Posterior vena cava (tissue), 2 donors: ENCODE measurements around the gene GABBR2. TPM values are rescaled to one million over a fixed set of nuclear protein-coding genes. Genes with fewer than 3 reads are reported as not detected.
"Not testable (repeated sequence)": the region's sequence is repeated elsewhere in the genome, so short reads cannot be mapped to it uniquely, and the experiment has no call there.

ENCODE experiments used
- DNase-seq: peaks from one replicate; pipeline ENCODE4 v3.0.0-alpha.2; 2020; ENCODE audit warnings: low spot score
- intact Hi-C, 2 donors: fragments of 100-400 bp; cut with DNase I; formaldehyde crosslinking; loops; one replicate each; pipeline versions ENCODE4 v1.14.1 to v1.14.2; 2022 to 2023
- total RNA-seq, 2 donors: library from RNA; stranded (reverse); fragmentation: NEBNext Ultra II Directional; extraction: Animal tissue kit (Norgen Biotek cat#: 25700); gene quantifications; one replicate each; pipeline ENCODE4 v1.2.1, GENCODE V29; 2021
- donor health status: DM: yes; HTN: yes; CAD: no.
- donor health status: DM: yes; HTN: yes; CAD: no.

The GABBR2 gene
- total RNA-seq, 2 donors from 2014 or later: not detected

DNA sequence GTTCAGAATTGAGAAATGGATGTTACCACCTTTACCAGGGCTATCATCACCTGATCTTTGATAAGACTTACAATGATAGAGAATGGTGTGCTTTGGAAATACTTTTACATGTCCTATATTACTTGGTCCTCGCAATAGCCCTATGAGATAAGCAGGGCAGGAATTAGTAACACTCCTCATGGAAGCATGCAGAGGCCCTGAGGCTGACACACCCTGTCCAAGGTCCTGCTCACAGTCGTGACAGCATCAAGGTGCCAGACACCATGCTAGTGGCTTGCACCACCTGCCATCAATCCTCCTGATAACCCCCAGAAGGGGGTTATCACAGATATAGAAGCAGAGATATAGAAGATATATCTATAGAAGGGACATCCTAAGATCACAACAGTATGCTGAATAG lies 236.5 kb downstream of the GABBR2 start:
- intact Hi-C loops: no loop called here
- DNase-seq: no peak

DNA sequence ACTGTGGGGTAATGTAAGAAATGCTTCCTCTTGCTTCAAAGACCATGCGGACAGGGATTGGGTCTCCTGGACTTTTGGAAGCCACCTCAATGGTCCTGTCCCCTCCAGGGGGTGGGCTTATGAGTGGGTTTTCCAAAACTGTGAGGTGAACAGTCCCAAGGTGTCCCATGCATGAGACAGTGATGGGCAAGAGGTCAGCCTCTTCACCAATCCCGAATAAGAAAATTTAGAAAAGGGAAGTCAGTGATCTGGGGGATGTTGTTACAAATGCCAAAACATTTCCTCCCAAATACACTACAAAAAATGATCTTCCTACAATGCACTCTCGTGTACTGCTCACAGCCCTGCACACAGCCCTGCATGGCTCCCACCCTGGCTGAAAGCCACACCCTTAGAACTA lies 237.6 kb downstream of the GABBR2 start:
- DNase-seq: no peak
- intact Hi-C loops: no loop called here

DNA sequence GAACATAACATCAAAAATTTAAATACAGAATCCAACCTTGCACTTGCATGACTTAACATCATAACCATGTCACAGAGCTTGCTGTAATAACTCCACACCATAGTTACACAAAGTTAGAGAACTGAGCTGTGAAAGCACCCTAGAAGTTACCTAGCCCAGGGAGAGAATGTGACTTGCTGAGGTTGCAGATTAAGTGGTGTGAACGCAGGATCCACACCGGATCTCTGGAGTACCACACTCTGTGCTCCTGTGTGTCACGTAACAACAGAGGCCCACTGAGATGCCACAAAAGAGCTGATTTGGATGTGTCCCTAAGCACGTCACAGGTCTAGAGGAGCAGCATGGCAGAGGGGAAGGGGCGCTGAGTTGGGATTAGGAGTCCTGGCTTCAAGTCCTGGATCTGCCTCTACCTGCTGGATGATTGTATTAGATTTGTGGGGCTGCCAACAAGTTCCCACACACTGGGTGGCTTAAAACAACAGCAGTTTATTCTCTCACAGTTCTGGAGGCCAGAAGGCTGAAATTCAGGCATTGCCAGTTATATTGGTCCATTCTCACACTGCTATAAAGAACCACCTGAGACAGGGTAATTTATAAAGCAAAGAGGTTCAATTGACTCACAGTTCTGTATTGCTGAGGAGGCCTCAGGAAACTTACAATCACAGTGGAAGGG lies 240.0 kb downstream of the GABBR2 start:
- no peak for DNase-seq
- intact Hi-C loops: no loop called here

DNA sequence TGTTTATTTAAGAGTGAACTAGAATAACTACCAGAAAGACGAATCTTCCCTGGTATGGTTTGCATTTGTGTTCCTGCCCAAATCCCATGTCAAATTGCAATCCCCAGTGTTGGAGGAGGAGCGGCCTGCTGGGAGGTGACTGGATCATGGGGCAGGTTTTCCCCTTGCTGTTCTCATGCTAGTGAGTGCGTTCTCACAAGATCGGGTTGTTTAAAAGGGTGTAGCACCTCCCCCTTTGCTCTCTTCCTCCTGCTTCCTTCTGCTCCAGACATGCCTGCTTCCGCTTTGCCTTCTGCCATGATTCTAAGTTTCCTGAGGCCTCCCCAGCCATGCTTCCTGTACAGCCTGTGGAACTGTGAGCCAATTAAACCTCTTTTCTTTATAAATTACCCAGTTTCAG lies 242.9 kb downstream of the GABBR2 start:
- no peak for DNase-seq
- intact Hi-C loops: no loop called here

DNA sequence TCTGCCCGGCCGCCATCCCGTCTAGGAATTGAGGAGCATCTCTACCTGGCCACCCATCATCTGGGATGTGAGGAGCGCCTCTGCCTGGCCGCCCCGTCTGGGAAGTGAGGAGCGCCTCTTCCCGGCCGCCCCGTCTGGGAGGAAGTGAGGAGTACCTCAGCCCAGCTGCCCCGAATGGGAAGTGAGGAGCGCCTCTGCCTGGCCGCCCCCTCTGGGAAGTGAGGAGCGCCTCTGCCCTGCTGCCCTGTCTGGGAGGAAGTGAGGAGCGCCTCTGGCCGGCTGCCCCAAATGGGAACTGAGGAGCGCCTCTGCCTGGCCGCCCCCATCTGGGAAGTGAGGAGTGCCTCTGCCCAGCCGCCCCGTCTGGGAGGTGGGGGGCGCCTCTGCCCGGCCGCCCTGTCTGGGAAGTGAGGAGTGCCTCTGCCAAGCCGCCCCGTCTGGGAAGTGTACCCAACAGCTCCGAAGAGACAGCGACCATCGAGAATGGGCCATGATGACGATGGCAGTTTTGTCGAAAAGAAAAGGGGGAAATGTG lies 244.5 kb downstream of the GABBR2 start:
- DNase-seq, intact Hi-C loops: not testable (repeated sequence)

DNA sequence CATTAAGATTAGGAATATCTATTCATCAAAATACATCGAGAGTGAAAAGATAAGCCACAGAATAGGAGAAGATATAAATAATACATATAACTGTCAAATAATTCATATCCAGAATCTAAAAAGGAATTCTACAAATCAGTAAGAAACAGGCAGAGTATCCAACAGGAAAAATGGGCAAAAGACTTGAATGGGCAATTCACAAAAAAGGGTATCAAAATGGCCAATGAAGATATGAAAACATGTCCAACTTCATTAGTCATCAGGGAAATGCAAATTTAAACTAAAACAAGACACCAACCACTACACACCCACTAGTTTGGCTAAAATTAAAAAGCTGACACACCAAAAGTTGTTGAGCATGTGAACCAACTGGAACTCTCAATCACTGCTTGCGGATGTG lies 246.4 kb downstream of the GABBR2 start:
- DNase-seq: no peak
- intact Hi-C loops: no loop called here

DNA sequence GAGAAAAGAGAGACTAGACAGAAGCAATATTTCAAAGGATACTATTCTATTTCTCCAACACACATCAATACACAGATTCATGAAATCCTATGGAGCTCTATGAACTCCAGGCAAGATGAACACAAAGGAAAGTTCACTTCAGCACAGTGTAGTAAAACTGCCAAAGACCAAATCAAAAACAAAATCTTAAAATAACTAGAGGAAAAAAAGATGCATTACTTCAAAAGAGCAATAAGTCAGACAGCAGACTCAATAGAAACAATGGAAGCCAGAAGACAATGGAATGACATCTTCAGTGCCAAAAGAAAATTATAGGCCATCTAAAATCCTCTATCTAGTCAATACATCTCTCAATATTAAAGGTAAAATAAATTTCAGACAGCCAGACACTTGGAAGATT lies 248.0 kb downstream of the GABBR2 start:
- intact Hi-C loops: no loop called here
- no peak for DNase-seq

DNA sequence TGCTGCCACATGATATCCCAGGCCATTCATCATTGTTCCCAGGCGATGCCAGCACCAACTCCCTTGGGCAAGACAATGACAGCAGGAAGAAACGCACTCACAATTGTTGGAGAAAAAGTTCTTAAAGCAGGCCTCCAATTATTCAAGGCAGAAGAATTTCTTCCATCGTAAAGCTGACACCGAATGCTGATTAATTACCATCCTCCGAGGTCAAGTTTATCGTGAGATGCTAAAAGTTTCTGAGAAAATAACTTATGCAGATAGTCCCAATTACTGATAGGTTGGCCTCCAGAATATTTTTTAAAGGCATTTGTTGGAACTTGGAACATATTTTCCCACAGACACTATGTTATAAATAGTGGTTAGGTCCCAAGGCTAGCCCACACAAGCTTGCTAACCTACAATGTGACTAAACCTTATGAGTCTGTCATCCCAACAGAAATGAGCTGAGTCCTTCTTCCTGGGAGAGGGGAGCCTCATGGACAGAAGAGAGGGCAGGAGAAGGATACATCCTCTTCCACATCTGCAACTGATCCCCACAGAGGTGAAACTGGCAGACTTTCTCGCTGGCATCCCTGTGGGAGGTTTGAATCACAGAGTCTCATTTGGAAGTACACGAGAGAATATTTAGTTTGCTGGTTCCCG lies 250.9 kb downstream of the GABBR2 start:
- DNase-seq: no peak
- intact Hi-C loops: no loop called here

DNA sequence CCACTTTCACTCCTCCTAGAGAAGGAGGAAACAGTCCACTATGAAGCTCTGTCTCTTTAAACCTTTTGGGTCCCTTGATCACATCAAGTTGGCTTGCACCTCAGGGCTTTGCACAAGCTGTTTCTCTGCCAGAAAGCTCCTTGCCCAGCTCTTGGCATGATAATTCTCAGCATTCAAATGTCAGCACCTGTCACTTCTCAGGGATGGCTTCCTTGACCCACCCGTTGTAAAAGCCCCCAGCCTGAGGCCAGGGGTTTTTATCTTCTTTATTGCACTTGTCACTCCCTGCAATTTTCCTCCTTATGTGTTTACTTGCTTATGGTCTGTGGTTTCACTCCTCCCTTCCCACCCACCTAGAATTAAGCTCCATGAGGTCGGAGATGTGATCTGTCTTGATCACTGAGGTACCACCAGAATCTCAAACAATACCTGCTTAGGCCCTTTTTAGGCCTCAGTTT lies 252.6 kb downstream of the GABBR2 start:
- intact Hi-C loops: no loop called here
- no peak for DNase-seq

DNA sequence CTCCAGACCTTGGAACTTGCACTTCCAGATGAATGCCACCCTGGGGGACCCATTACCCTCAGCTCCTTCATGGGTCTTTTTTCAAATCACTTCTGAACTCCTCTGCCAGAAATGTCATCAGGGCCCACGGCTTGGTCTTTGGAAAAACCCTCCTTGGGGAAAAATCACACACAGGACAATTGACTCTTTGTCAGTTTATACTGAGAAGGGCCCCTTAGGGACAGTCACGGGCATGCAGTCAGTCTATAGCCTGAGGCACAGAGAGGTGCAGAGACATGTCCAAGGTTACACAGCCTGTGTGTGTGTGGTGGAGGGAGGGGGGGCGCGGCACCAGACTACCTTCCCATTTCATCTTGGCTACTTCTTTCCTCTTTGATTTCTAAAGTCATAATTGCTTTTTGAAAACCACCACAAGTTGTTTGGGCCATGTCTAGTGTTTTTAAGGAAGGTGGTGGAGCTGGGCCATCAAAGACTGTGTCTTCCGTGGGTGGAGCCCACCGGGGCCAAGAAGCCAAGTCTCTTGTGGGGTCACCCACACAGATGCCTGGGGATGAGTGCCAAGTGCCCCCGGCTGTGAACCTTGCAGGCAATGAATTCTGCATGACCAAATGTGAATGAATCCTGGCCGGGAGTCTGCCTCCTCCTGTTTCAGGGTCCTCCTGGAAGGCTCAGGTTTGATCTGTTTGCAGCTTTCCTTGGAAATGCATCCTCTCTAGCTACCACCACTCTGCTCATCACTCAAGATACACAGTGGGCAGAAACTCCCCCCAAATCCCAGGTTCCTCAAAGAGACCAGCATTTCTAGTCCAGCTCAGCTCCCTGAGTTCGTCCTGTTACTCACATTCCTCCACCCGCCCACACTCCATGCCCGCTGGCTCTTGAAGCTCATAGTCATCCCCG lies 253.2 kb downstream of the GABBR2 start:
- DNase-seq: no peak
- intact Hi-C loops: no loop called here

DNA sequence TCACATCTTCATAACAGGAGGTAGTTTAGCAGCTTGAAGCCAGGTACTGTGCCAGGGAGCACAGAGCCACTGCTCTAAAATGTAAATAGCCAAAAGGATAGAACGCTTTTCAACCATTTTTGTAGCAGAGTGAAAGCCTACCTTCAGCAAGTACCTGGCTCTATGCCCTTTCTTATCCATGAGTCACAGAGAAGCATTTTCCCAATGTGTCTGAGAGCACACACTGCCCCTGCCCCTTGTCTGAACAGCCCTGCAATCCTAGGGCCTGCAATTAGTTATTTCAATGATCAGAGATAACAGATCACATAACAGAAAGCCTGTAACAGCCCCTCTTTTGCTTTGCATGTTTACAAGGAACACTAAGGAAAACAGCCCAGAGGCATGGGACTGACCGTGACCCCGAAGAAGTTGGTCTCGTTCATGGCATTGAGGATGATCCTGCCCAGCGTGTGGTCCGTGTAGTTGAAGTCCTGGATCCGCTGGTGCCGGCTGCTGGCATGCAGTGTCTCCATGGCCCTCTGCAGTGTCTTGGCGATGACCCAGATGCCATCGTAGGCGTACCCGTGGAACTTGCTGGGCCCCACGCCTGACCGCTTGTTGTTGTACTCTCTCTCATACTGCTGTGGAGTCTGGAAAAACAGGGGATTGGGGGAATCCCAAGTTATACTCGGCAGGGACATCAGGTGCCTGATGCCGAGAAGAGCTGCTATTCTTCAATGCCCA lies 255.0 kb downstream of the GABBR2 start:
- DNase-seq: no peak
- intact Hi-C loops: no loop called here

DNA sequence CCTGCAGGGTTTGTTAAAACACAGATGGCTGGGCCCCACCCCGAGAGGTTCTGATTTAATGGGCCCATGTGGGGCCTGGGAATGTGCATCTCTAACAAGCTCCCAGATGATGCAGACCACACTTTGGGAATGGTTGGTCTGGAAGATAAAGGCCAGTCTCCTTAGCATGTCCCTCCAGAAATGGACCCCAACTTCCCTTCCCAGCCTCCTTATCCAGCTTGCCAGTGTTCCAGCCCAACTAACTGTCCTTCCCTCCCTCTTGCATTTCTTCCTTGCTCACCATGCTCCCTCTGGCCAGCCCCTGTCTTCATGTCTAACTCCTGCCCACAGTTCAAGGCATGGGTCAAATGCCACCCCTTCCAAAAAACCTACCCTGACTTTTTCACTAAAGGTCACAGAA lies 257.2 kb downstream of the GABBR2 start:
- intact Hi-C loops: no loop called here
- no peak for DNase-seq

DNA sequence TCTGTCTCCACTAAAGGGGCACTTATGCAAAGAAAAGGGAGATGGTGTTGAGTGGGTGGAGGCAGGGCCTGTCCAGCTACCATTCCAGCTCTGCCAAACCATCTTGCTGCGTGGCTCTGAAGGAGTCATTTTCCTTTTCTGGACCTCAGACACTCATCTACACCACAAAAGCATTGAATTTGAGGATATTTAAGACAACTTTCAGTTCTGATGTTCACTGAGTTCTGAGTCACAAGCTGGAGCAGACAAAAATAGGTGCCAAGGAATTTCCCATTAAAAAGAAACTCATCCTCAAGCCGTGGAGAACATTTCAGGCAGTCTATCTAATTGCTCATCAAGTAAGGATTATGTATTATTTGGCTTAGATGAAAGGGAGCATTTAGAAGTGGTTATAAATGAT lies 258.2 kb downstream of the GABBR2 start:
- intact Hi-C loops: no loop called here
- DNase-seq: no peak

DNA sequence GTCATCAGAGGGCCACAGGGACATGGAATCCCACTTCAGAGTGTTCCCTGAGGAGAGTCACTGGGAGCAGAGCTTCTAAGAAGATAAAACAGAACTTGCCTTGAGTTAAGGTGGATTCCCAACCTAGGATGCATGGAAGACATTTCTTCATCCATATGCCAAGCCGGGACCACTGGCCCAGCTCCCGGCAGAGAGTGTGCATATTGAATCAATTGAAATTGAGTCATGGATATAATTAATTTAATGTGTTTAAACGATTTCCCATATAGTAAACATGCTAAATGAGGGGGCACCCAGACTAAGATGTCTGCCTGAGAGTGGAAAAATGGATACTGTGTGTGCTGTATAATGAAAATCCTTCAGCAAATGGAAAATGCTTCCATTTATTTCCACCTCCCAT lies 258.9 kb downstream of the GABBR2 start:
- intact Hi-C loops: no loop called here
- no peak for DNase-seq

DNA sequence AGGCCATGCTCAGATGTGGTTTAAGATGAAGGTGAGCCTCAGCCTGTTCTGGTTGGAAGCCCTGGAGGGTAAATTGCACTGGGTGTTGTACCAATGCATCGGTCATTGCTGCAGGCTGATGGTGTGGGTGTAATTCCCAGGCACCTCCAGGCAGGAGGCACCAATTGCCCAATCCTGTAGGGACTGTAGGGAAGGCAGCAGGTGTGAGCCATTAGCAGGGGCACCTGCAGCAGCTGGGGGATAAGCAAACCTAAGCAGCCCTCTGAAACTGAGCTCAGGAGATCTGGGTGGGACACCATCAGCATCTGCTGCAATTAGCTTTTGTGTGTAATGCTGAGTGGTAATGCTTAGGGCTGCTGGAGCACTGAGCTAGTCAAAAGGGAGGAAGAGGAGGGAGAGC lies 263.2 kb downstream of the GABBR2 start:
- DNase-seq: no peak
- intact Hi-C loops: no loop called here

DNA sequence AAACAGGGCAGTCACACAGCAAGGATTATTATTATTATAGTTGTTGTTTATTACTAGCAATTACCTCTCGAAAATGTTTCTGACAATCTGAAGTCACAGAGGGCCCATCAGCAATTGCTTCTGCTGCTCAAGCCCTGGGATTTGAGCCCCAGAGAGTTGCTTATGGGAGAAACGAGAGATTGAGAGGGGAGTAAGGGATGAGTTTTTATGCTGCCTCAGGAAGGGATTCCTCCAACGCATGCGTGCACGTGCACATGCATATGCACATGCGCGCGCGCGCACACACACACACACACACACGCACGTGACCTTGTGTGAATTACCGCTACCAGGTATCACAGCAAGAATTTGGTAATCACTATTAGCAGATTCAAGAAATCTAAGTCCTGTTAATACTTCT lies 264.1 kb downstream of the GABBR2 start:
- no peak for DNase-seq
- intact Hi-C loops: no loop called here

DNA sequence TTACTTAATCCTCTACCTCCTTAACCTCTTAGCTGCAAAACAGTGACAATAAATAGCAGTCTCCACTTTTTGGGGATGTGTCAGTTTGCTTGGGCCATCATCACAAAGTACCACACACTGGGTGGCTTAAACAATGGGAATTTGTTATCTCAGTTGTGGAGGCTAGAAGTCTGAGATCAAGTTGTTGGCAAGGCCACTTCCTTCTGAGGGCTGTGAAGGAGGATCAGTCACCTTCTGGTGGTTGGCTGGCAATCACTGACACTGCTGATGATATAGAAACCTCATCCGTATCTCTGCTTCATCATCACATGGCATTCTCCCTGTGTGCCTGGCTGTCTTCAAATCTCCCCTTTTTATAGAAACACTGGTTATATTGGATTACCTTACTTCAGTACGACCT lies 266.2 kb downstream of the GABBR2 start:
- intact Hi-C loops: no loop called here

DNA sequence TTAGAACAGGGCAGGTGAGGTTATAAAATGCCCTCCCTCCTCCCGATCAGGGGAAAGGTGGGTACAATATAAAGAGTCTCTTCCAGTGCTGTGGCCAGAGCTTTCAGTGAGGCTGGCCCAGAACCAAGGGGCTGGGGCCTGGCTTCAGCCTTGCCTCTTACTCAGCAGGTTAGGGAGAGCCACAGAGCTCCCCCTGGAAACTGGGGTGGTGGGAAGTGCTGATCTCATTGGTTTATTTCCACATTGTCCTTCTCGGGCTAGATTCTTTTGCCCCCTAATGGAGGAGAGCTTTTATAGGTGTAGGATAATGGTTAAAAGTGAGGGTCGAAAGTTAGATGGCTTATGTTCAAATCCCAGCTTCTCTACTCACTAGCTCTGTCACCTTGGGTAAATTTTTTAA lies 266.6 kb downstream of the GABBR2 start:
- intact Hi-C loops: no loop called here
- no peak for DNase-seq

More for the DNA sequence above, 266.2 kb downstream of the GABBR2 start:
- no peak for DNase-seq

DNA sequence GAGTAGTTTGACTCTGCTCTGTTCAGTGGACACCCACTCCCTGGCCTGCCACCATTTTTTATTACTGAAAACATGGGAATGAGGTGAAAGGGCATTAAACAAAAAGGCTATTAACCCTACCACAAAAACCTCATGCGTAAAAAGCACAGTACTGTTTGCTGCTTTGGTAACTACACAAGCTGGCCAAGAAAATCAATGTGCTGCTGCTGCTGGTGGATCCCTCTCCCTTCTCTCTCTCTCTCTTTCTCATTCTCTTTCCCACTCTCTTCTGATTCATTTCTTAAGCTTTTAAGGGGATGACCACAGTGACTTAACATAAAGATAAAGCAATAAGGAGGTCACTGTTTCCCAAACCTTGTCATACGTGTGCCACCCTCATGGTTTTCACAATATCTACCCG lies 270.1 kb downstream of the GABBR2 start:
- intact Hi-C loops: no loop called here

More for the DNA sequence above, 270.1 kb downstream of the GABBR2 start:
- no peak for DNase-seq
